Head of caudate nucleus (tissue), 42 donors: ENCODE data around the gene CYLC1.

Source experiments
- DNase-seq, 42 donors: peaks; one replicate each; pipeline versions ENCODE4 v3.0.0 to v3.0.0-alpha.2; 2020 to 2021; ENCODE audit warnings: mixed read lengths in 7 of 42
- intact Hi-C: fragments of 100-400 bp; cut with DNase I; formaldehyde crosslinking; loops from one replicate; pipeline ENCODE4 v1.15.0; 2022

CYLC1 gene

DNA sequence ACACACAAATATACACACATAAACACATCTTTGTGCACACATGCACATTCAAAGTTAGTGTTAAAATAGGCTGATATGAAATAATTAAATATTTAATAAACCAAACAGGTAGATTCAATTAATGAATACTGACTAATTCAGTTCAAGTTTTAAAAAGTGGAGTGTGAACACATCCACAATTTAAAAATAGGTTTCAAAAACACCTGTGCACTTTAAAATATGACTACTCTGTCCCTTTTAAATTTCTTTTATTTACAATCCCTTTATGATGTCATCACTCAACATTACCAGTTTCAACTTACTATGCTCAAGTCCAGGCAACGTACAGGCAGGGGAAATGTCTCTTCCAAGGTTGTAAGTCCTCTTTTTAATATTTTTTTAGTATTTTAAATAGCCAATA, at the start of gene CYLC1:
CYLC1 (plus strand) TSS at position 301 of the 400 bp plus-strand sequence; CDS start at position 338, 37 bp downstream.
- intact Hi-C loops: no loop called here
- no peak for DNase-seq

- intact Hi-C loops: no loop called here
Measured at GRCh38 chrX:83819304-83819703, 41.6 kb upstream of the CYLC1 start.

GRCh38 chrX:83829874-83830273, 31.1 kb upstream of the CYLC1 start:
- intact Hi-C loops: no loop called here
- peak in 2 of 42 donors; percentile 0 to 32 for DNase-seq

More at GRCh38 chrX:83819304-83819703, 41.6 kb upstream of the CYLC1 start:
- no peak for DNase-seq

GRCh38 chrX:83845397-83845796, 15.5 kb upstream of the CYLC1 start:
- peak in 12 of 42 donors; percentile 1 to 40 (median 8) for DNase-seq
- intact Hi-C loops: no loop called here

DNA sequence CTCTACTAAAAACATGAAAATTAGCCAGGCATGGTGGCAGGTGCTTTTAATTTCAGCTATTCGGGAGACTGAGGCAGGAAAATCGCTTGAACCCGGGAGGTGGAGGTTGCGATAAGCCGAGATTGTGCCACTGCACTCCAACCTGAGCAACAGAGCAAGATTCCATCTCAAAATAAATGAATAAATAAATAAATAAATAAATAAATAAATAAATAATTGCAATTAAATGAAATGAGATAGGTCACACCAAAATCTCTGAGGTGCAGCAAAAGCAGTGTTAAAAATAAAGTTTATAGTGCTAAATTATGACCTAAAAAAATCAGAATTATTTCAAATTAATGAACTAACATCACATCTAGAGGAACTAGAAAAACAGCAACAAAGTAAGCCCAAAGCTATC, 13.6 kb upstream of the CYLC1 start:
- intact Hi-C loops: no loop called here
- no peak for DNase-seq

DNA sequence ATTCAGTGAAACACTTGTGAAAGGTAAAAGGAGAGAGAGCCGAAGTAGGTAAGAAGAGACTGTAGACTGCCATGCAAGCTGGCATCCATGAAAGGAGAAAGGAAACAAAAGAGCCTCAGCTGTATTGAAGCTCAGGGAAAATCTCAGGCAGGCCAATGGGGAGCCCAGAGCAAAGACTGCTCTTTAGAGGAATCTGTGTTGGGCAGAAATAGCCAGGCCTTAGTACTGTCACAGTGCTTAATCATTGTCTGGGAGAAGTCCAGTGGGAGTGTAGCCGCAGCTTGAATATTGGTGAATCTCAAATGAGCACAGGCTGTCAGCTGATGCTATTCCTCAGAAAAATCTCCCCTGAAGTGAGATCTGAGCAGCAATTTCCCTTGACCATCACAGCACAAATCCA, 27.6 kb downstream of the CYLC1 start:
- intact Hi-C loops: no loop called here
- DNase-seq: no peak

DNA sequence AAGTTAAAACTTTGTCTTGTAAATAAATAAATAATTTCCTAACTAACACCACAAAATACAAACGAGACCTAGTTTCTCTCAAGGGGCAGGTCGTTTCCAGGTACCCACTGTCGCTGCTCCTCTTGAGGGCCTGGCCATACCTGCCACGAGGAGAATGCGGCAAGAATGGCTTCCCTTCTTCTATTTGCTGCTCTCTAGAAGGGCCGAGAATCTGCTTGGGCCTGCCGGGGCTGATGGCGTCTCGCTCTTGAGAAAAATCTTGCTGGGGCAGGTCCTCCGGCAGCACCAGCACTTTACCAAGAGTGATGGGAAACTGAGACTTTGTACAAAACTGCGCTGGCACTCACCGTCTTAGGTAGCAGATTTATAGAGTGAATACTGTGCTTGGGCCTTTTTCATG, 31.5 kb downstream of the CYLC1 start:
- intact Hi-C loops: no loop called here
- DNase-seq: no peak

DNA sequence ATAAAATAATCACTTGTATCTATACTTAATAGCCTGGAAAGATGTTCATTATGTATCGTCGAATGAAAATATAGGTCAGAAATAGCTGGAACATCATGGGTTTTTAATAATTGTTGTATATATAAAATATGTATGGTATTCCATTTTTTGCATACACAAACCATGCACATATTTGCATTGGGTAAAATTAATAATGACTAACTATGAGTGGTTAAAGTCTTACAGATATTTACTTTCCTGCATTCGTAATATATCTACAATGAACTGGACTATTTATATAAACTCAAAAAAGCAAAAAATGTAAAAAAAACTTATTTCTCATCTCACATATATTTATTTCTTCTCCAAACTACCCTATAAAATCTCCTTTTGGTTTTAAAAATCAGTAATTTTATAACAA, 46.0 kb downstream of the CYLC1 start:
- intact Hi-C loops: no loop called here

GRCh38 chrX:83916525-83916924, 55.6 kb downstream of the CYLC1 start:
- peak in 1 of 42 donors; percentile 1 for DNase-seq
- intact Hi-C loops: no loop called here

More for the DNA sequence above, 46.0 kb downstream of the CYLC1 start:
- no peak for DNase-seq

DNA sequence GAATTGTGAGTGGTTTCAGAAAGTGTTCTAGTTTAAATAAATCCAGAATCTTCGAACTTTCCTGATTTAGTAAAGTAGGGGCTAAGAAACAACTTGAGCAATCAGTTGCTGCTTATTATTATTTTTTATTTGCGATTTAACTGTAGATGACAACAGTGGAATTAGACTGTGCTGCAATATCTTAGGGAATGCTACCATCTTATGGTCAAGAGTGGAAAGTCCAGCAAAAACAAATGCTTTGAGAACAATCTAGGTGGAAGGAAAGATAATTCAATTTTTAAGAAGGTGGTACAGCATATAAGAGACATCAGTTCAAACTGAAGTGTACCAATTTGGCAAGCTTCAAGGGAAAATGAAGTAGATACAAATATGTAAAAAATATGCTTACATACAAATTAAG, 73.3 kb downstream of the CYLC1 start:
- no peak for DNase-seq
- intact Hi-C loops: no loop called here
